OCI-LY3 (cell line): ENCODE results near the gene H1-8.

Experiments used
- H2AFZ ChIP-seq: fragments of 200-600, 300-600 bp; shearing (Covaris generic); 2 replicates; pipeline ENCODE4 v1.6.0; 2014; ENCODE audit warnings: antibody characterized with exemption, low read depth, low read length
- H3K27ac ChIP-seq: fragments of 200-600, 300-600 bp; sonication (generic); 2 replicates; pipeline ENCODE4 v1.5.1; 2014; ENCODE audit warnings: mild to moderate bottlenecking, low read length, moderate library complexity, mixed read lengths
- H3K27me3 ChIP-seq: fragments of 200-600, 300-600 bp; sonication (generic); 2 replicates; pipeline ENCODE4 v1.6.1; 2014; ENCODE audit warnings: low read depth, low read length, mixed read lengths
- H3K36me3 ChIP-seq: fragments of 200-600, 300-600 bp; sonication (generic); replicated peaks from 2 replicates; pipeline ENCODE3; 2014; ENCODE audit warnings: low read depth, low read length, mixed read lengths
- H3K4me1 ChIP-seq: fragments of 300-600, 200-600 bp; sonication (generic); 2 replicates; pipeline ENCODE4 v1.6.1; 2014; ENCODE audit warnings: low read length, mixed read lengths
- H3K4me2 ChIP-seq: fragments of 200-600, 300-600 bp; sonication (generic); 2 replicates; pipeline ENCODE4 v1.6.1; 2014; ENCODE audit warnings: low read length, mixed read lengths
- H3K4me3 ChIP-seq: fragments of 300-600, 200-600 bp; sonication (generic); 2 replicates; pipeline ENCODE4 v1.5.1; 2014; ENCODE audit warnings: antibody characterized with exemption, mild to moderate bottlenecking, low read length, moderate library complexity
- H3K79me2 ChIP-seq: fragments of 300-600, 200-600 bp; shearing (Covaris generic); 2 replicates; pipeline ENCODE4 v1.6.1; 2014; ENCODE audit warnings: mild to moderate bottlenecking, low read length, mixed read lengths
- H3K9ac ChIP-seq: fragments of 300-600, 200-600 bp; shearing (Covaris generic); 2 replicates; pipeline ENCODE4 v1.6.0; 2014; ENCODE audit warnings: mild to moderate bottlenecking, low read length, moderate library complexity
- H3K9me3 ChIP-seq: fragments of 200-600, 300-600 bp; shearing (Covaris generic); 2 replicates; pipeline ENCODE4 v1.6.1; 2014; ENCODE audit warnings: low read length, mixed read lengths; ENCODE audit not compliant: insufficient read depth
- H4K20me1 ChIP-seq: fragments of 200-600, 300-600 bp; sonication (generic); 2 replicates; pipeline ENCODE4 v1.6.1; 2016; ENCODE audit warnings: low read length, mixed read lengths; ENCODE audit not compliant: insufficient read depth
- CTCF ChIP-seq: fragments of 200-600, 300-600 bp; sonication (generic); IDR thresholded peaks from 2 replicates; pipeline ENCODE4 v1.5.1; 2014; ENCODE audit warnings: antibody characterized with exemption, low read length, low read depth
- EZH2phosphoT487 ChIP-seq: fragments of 200-600 bp; shearing (Covaris generic); IDR thresholded peaks from 2 replicates; pipeline ENCODE4 v1.6.1; 2018; ENCODE audit warnings: antibody characterized with exemption, mixed run types, low read depth

H1-8 gene

GRCh38 chr3:129597087-129597999 is 54.4 kb downstream of the H1-8 start:
- Histone ChIP-seq H2AFZ (no peak overlapping the region), H3K9me3 (no peaks in the 10 kb centered on the region), H4K20me1 (no peaks in the 10 kb centered on the region), H3K27ac (no peak overlapping the region), H3K27me3 (no peaks in the 10 kb centered on the region), H3K79me2 (no peaks in the 10 kb centered on the region), H3K4me1 (peaks cover 6% of the 10 kb centered on the region; the same call in 1 of the 2 replicates), H3K4me2 (no peak overlapping the region), H3K36me3 (no peaks in the 10 kb centered on the region), H3K4me3 (no peak overlapping the region), H3K9ac (no peak overlapping the region)
- TF ChIP-seq EZH2phosphoT487 (no peak), CTCF (no peak)

GRCh38 chr3:129598000-129598381 is 55.0 kb downstream of the H1-8 start:
- no peaks in the 10 kb centered on the region for H3K79me2 ChIP-seq
- no peak overlapping the region for H3K4me2 ChIP-seq
- H3K4me1 ChIP-seq = peaks cover 1% of the 10 kb centered on the region; the same call in 1 of the 2 replicates

GRCh38 chr3:129598484-129598883 is 55.5 kb downstream of the H1-8 start:
- Histone ChIP-seq H3K9me3 (no peaks in the 10 kb centered on the region), H3K9ac (no peak overlapping the region), H3K27me3 (no peaks in the 10 kb centered on the region), H2AFZ (no peak overlapping the region), H3K27ac (no peak overlapping the region), H3K4me3 (no peak overlapping the region), H3K4me1 (no peaks in the 10 kb centered on the region), H4K20me1 (no peaks in the 10 kb centered on the region), H3K79me2 (no peaks in the 10 kb centered on the region), H3K36me3 (no peaks in the 10 kb centered on the region), H3K4me2 (no peak overlapping the region)
- no peak for TF ChIP-seq EZH2phosphoT487
- TF ChIP-seq CTCF = no peak

More at GRCh38 chr3:129598000-129598381, 55.0 kb downstream of the H1-8 start:
- TF ChIP-seq CTCF (no peak), EZH2phosphoT487 (no peak)
- no peak overlapping the region for H3K27ac ChIP-seq
- H3K27me3 ChIP-seq = no peaks in the 10 kb centered on the region
- no peaks in the 10 kb centered on the region for H4K20me1 ChIP-seq
- H3K9me3 ChIP-seq = no peaks in the 10 kb centered on the region
- H3K36me3 ChIP-seq = no peaks in the 10 kb centered on the region
- H3K9ac ChIP-seq = no peak overlapping the region
- no peak overlapping the region for H2AFZ ChIP-seq
- H3K4me3 ChIP-seq = no peak overlapping the region

- no peak overlapping the region for H2AFZ ChIP-seq
- no peak overlapping the region for H3K4me2 ChIP-seq
- no peaks in the 10 kb centered on the region for H3K9me3 ChIP-seq
- H3K4me1 ChIP-seq = no peaks in the 10 kb centered on the region
- no peak overlapping the region for H3K4me3 ChIP-seq
- H3K27me3 ChIP-seq = no peaks in the 10 kb centered on the region
- H3K9ac ChIP-seq = no peak overlapping the region
- TF ChIP-seq EZH2phosphoT487 = no peak
- TF ChIP-seq CTCF = no peak
- no peaks in the 10 kb centered on the region for H4K20me1 ChIP-seq
- H3K27ac ChIP-seq = no peak overlapping the region
- H3K36me3 ChIP-seq = no peaks in the 10 kb centered on the region
- H3K79me2 ChIP-seq = no peaks in the 10 kb centered on the region
These were observed 56.1 kb downstream of the H1-8 start for GRCh38 chr3:129599073-129599472.
